ENCODE measurements around the gene LOC101059915.

Gene LOC101059915

DNA sequence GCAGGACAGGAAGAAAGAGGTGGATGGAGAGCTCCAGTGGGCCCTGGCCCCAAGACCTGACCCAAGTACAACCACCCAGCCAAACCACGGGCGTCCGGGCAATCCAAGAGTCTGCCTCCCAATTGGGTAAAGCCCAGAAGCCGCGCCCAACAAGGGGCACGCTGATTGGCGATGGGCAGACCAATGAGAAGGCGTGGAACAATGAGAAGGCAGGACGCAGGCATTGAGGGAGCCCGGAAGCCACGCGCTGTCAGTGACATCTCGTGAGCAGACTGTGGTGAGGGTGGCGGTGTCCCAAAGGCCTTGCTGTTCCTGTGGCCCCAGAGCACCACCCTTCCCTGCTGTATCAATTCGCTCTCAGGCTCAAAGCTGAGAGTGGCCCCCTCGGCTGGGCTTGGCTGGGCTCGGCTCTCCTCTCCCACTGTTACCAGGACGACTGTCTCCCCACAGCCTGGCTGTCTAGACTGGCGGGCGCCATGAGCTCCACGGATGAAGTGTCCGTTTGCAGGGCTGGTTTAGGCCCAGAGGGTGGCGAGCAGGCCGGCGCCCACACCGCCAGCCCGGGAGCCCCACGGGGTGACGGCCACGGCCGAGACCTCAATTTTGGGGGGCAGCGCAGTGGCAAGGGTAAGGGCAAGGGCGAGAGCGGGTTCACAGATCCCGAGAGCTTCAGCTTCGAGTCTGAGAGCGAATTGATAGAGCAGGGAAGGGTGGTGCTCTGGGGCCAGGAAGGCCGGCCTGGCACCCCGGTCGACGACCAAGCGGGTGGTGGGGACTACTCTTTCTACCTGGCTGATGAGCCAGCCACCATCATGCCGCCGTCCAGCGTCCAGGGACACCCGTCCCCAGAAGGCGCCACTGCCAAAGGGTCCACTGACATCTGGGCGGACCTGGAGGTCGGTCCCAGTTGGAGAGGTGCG, at the start of gene LOC101059915:
Gene LOC101059915, plus strand, starts transcription at position 219 of the 920 bp plus-strand sequence.
- no peak for DNase-seq

DNA sequence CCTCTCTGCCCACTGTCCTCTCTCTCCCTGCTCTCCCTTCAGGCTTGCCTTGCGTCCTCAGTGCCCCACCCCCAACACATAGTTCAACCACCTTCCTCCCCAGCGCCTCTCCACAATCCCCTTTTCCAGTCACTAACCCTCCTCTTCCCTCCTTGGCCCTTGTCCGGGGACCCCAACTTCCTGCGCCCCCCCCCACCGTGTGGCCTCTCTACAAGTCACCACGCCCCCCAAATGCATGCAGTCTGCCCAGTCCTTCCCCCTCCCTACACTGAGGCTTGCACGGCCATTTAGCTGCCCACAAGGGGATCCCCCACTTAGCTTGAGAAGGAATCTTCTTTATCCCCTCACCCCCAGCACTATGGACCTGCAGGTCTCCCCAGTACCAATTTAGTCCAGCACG, 49.6 kb upstream of the LOC101059915 start:
- DNase-seq, result no peak

DNA sequence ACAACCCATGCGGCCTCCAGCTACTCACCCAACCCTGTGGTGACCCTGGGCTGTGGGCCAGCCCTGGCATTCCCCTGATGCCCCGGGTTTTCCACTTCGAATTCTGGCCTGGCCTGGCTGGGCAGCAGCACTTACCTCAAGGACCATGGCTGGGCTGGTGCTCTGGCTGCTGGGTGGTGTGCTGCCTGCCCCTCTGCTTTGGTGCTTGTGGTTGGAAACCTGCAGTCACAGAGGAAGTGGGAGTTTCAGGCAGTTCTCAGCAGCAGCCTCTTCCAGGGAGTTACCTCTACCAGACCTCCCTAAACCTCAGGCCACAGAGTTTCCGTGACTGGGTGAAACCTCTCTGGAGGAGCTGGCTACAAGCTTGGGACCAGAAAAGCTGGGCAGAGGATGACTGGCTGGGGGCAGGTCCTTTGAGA, 49.0 kb upstream of the LOC101059915 start, which contains the start of gene CXCR3:
Gene CXCR3, minus strand, starts transcription at position 209 of the 419 bp plus-strand sequence. Its CDS starts 62 bp downstream, at position 147.
- DNase-seq, result peak; percentile 74 to 81

DNA sequence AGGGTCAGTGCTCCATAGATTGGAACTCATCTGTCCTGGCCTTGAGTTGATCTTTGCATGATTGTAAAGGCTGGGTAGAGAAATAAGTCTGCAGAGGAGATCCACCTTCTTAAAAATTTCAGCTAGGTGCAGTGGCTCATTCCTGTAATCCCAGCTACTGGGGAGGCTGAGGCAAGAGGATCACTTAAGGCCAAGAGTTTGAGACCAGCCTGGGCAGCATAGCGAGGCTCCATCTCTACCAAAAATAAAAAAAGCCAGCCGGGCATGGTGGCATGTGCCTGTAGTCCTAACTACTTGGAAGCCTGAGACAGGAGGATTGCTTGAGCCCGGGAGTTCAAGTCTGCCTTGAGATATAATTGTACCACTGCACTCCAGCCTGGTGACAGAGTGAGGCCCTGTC, 48.6 kb upstream of the LOC101059915 start:
- DNase-seq, result no peak

DNA sequence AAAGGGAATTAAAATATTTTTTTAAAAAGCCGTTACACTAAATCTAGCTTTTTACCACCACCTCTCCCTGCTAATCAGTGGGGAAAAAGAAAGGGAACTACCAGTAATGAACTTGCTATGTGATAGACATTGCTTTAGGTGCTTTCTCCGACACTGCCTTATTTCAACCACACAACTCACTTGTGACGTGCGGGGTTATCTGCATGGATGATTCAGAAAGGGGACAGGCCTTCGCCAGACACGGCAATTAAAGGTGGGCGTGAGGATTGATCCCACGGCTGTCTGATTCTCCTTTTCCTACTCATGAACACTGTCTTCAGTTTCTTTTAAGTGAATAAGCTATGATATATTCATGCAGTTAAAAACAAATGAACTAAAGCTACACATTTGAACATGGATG, 48.2 kb upstream of the LOC101059915 start:
- peak; percentile 63 to 74 for DNase-seq

DNA sequence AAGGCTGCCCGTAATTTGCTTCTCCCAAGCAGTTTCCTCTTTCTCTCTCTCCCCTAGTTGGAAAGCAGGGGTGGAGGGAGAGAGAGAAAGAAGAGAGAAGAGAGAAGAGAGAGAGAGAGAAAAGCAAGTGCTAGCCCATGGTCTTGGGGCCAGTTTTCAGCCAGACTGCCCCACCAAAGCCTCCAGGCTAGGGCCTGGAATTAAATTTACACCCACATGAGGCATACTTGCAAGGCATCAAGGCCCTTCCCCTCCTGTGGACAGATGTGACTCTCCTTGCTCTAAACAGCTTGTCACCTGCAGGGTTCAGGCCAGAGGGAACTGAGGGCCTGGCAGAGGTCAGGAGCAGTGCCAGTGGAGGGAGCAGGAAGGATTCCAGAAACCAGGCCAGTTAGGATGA, 47.4 kb upstream of the LOC101059915 start:
- DNase-seq, result no peak

DNA sequence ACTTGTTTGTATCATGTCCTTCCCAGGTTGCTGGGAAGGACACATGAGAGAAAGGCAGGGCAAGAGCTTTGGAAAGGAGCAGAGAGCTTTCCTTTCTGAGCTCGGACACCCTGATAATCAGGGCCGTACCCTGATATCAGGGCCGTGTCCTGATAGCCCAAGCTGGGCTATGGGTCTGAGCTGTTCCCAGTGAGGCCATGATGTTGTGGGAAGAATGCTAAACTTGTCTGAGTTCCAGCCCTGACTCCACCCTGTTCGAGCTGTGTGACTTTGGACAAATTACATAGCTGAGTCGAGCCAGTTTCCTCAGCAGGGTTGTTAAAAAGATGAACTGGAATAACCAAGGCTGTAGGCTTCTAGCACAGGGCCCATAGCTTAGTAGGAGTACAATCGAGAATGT, 45.7 kb upstream of the LOC101059915 start:
- DNase-seq, result no peak

DNA sequence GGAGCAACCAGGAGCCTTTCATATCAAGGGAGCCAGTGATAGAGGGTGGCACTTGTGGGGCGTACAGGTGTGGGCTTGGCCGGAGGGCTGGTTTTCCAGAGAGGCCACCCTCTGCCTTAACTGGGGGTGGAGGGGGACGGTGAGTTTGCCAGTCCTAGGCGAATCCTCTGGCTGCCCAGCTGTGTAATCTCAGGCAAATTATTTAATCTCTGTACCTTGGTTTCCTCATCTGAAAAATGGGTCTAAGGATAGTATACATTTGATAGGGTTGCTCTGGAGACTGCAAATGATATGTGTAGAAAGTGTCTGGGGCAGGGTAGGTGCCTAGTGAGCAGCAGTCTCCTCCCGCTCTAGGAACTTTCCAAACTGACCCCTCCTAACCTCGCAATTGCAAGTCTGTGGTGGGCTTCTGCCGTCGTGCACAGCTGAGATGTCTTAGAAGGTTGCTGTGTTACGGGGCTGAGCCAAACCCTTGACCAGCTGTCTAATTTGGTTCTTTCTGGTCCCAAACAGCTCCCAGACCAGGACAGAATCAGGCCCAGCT, 45.2 kb upstream of the LOC101059915 start:
- no peak for DNase-seq

DNA sequence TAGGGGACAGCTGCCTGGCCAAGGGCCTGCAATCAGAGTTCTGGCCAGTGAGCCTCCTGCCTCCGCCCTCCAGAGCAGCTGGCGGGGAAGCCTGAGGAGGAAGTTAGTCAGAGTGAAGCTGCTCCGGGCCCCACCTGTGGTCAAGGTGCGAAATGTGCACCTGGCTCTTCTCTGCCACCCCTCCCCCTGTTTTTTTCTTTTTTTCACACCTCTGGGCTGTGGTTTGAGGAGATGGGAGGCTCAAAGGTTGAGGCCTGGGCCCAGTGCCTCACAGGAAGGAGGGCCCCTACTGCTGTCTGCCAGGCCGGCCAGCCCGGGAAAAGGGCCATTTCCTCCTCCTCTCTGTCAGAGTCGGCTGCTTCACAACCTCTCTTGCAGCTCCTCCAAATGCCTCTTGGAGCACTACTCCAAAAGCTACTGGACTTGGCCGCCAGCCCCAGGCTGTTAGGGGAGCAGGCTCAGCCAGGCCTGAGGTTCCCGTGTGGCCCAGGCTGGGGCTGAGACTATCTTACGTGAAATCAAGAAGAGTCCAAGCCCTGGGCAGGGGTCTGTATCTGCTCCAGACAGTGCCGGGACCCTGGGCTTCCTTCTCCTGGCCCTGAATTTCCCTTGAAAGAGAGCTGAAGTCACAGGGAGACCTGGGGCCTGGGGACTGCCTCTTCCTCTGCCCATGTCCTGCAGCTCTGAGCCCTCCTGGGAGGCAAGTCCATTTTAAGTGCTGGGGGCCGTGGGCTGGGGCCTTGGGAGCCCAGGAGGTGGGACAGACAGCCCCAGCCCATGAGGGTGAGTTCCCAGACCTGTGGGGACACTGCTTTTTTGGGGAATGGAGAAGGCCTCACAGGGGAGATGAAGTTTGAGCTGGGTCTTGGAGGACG, 44.5 kb upstream of the LOC101059915 start:
- peak; percentile 52 to 66 for DNase-seq

DNA sequence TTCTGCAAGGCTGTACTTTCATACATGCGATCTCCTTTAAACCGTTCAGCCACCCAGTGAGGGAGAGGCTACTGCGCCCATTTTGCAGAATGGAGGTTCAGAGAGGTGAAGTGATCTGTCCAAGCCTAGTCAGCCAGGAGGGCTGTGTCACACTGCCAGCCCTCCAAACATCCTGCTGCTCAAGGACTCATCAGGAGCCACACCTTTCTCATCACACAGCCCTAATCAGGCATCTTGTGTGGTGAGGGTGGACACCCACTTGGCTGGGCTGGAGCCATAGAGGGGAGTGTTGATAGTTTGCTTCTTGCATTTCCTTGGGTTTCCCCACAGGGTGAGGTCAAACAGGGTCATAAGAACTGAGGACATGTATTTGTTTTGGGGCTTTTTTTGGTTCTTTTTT, 43.6 kb upstream of the LOC101059915 start:
- no peak for DNase-seq

DNA sequence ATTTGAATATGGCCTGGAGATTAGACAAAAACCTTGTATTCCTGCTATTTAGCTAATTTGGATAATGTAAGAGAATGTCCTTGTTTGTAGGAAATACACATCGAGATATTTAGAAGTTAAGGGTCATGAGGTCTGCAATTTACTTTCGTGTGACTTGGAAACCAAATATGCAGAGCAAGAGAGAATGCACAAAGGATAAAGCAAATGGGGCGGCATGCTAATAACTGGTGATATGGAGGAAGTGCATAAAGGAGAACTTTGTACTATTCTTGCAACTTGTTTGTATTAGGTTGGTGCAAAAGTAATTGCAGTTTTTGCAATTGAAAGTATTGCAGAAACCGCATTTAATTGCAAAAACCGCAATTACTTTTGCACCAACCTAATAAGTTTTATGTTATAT, 41.9 kb upstream of the LOC101059915 start:
- DNase-seq, result no peak

DNA sequence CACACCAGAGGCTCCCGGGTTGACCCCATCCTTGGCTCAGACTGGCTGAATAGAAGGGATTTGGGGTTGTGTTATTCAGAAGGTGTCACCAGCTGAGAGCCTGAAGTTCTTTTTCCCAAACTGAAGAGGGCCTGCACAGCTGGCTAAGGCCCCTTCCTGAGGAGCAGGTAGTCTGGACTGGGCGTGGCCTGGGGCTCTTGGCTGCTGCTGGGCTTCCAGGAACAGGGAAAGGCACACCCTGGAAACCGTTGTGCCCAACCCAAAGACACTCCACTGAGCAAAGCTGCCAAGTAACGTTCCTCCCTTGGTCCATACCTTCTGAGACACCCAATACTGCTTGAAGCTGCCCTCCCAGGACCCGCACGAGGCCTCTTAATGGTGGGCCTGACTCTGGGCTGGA, 40.8 kb upstream of the LOC101059915 start:
- DNase-seq, result no peak

DNA sequence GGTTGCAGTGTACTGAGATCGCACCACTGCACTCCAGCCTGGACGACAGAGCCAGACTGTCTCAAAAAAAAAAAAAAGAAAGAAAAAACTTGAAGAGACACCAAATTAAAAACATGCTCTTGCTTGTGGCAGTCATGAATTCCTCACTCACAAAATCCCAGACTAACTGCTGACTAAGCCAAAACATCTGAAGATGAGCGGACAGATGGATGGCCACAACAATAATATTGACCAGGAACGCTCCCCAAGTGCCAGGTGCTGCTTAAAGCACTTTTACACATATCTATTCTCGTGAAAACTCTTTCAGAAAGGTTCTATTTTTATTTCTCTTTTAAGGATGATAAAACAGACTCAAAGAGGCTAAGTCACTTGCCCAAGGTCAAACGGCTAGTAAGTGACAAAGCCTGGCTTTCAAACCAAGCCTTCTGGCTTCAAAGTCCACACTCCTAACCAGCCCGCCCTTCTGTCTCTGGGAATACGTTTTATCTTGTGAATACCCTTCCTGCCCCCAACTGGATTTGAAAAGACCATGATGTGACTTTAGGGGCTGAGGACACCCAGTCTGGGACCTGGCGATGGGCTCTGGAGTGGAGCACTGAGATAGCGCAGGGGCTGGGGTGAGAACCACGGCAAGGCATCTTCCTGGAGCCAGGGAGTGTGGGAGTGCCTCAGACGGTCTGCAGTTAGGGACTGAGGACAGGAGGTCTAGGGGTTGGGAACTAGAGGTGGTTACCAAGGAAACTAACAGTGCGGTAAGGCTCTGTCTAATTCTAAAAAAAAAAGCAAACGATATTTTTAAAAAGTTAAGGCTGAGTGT, 39.5 kb upstream of the LOC101059915 start:
- DNase-seq, result no peak

DNA sequence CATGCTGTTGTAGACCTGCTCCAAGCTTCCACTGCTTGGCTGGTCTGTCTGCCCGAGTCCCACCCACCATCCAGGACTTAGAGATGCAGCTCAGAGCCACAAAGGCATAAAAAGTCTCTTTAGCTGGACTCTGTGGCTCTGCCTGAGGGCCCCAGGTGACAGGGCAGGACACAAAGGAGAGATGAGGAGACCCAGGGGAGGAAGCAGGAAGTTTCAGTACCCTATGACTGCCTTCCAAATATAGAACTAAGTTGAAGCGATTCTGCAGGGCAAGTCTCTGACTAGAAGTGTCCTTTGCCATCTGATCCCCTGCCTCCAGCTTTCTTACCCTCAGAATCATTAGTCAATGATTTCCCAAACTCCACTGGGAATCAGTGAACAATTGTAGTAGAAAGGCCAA, 37.9 kb upstream of the LOC101059915 start:
- DNase-seq, result no peak

DNA sequence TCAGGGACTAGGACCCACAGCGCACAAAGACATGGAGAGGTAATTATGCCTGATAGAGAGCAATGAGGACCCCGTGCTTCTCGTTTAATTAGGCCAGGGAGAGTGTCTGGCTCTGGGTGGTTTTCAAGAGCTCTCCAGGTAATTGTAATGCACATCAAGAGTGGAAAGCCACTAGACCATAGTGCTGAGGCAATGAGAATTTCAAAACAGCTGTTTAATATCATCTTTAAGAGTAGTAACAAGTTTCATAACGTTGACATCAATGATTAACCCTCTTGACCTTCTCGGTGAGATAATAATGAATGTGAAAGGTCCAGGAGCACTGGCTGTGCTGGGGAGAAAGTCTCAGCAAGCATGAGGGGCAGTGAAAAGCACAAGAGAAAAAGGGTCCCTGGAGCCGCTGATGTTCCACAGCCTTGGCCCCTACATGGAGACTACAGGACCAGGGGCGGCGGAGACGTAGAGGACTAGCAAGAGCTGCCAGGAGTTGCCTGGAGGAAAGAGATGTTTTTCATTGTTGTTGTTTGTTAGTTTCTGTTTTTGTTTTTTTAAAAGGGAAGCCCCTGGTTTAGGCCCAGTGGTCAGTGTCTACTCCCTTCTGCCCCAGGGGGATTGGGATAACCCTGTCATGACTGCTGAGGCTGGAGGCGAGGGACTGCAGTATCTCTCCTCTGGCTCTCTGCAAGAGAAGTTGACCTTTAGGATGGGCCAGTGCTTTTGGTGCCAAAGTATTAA, 34.3 kb upstream of the LOC101059915 start:
- DNase-seq, result no peak

DNA sequence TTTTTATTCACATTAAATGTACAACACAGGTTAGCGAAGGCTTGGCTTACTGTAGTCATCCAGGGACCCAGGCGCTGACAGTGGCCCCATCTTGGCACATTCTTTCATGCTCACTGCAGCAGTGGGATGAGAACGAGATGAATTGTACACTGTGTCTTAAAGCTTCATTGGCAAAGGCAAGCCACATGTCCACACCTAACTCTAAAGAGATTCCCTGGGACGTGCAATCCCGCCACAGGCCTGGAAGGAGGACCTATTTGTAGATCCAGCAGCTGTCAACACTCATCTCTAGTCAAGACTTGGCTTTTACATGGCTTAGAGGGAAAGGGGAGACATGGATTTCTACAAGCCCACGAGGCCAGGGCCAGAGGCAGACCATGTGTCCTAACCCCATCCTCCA, 33.0 kb upstream of the LOC101059915 start:
- no peak for DNase-seq

DNA sequence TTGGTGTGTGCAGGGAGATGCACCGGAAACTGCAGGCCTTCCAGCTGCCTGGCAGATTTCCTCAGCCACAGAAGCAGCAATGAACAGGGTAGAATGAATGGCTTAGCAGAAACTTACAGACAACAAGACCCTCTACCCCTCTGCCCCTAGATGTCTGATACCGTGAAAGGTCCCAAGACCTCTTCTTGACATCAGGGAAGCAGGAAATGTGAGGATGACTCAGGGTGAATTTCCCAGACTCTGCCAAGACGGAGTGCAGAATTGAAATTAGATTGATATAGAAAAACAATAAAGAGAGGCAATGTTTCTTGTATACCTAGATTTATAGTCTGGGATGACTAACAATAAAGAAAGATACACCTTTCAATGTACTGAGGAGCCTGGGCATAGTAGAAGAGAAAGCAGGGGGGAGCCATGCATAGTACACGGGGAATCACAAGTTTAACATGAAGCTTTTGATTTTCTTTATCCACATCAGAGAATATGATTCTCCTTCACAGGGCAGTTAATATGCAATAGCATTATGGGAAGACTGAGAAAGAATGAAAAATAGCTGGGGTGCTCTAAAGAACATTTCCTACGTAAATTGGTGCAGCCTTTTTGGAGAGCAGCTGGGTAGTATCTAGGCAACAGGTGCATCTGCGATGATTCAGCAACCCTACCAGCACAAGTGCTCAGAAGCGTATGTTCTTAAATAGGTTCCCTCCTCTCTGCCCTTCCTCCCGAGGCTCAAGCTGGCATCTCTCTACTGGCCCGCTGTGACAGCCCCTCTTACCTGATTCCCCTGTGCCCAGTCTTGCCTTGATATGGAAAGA, 30.7 kb upstream of the LOC101059915 start:
- no peak for DNase-seq

DNA sequence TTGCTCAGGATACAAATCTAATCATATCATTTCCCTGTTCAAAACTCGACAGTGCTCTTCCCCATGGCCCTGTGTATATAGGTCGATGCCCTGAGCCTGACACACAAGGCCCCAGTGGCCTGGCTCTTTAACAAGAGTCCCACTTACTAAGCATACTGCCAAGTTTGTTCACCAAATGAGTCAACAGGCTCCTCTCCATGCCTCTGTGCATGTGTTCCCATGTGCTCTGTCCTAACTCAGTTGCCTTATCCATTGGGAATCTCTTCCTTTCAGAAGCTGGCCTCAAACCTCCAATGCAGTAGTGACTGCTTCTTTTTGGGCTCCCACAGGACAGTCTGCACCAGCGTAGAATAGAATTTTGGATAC, 30.1 kb upstream of the LOC101059915 start:
- DNase-seq, result no peak

DNA sequence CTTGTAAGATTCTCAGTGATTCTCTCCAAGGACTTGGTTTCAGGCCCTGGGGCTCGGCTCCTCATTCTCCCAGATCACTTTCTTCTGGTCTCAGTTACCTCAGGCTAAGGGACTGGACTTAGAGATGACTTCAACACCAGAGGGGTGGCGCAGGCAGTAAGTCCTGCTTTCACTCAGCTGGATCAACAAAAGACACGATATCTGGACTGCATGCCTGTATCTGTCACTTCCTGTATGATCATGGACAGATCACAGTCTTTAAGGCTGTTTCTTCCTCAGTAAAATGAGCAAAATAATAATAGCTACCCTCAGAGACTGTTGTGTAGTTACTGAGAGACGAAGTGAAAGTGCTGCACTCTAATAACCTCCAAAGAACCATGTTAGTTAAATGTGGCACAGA, 29.5 kb upstream of the LOC101059915 start:
- no peak for DNase-seq

DNA sequence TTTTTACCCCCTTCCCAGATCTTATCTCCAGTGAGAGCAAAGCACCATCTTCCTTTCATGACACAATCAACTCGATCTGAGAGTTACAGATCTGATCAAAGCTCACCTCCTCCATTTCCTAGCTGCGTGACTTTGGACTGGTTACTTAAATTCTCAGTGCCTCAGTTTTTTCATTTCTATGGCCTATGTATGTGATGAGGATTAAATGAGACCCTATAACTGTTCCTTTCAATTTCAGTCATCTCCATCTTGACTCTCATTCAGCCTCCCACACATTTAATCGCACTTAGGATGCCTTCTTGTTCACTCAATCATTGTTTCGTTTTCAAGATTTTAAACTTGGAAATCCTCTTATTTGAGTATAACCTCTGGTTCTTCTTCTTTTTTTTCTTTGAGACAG, 28.9 kb upstream of the LOC101059915 start:
- DNase-seq, result no peak

DNA sequence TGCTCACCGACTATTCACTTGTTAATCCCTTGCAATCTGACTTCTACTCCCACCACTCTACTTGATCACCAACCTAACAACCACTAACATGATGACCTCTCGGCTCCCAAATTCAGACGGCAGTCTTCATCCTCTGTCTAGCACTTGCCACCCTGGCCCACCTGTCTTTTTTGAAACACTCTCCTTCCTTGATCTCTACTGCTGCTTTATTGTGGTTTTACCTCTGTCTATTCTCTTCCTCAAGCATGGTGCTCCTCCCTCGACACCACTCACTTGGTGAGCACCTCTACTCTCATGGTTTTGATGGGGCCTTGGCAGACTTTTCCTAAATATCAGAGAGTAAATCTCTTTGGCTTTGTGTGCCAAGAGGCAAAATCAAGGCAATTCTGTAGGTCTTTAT, 27.3 kb upstream of the LOC101059915 start:
- no peak for DNase-seq

All from activated CD4-positive, alpha-beta T cell treated with anti-CD3 and anti-CD28 coated beads, Interleukin-2, amount 50 U/mL, for 48 hours (primary cell).